HepG2 (cell line): ENCODE results near the gene RPE65. TPM values are rescaled to one million over a fixed set of nuclear protein-coding genes. Genes with fewer than 3 reads are reported as not detected.

Source experiments
- FLYWCH1 ChIP-seq: sonication (generic); formaldehyde crosslinking; IDR thresholded peaks from 2 replicates; pipeline ENCODE4 v1.8.1; 2023; ENCODE audit warnings: mild to moderate bottlenecking, missing genetic modification reagents
- FOSL2 ChIP-seq: sonication (generic); formaldehyde crosslinking; IDR thresholded peaks from 2 replicates; pipeline ENCODE4 v1.4.0; 2020; ENCODE audit warnings: missing genetic modification reagents
- HHEX ChIP-seq: IDR thresholded peaks from 2 replicates; pipeline ENCODE4 v1.6.1; 2016; ENCODE audit warnings: control low read depth
- HNRNPL ChIP-seq: fragments of 200-400 bp; formaldehyde crosslinking; IDR thresholded peaks from 2 replicates; pipeline ENCODE4 v1.6.1; 2017; ENCODE audit warnings: mild to moderate bottlenecking, low read depth, low read length
- MLLT10 ChIP-seq: sonication (generic); formaldehyde crosslinking; IDR thresholded peaks from 2 replicates; pipeline ENCODE4 v1.4.0; 2020; ENCODE audit warnings: missing genetic modification reagents
- MZF1 ChIP-seq: sonication (generic); formaldehyde crosslinking; IDR thresholded peaks from 2 replicates; pipeline ENCODE4 v1.8.1; 2023; ENCODE audit warnings: mild to moderate bottlenecking, missing genetic modification reagents, borderline replicate concordance
- NFE2L1 ChIP-seq: sonication (generic); formaldehyde crosslinking; IDR thresholded peaks from 2 replicates; pipeline ENCODE4 v1.4.0; 2020; ENCODE audit warnings: missing genetic modification reagents, mild to moderate bottlenecking, borderline replicate concordance
- SOX5 ChIP-seq: IDR thresholded peaks from 2 replicates; pipeline ENCODE4 v1.6.1; 2016; ENCODE audit warnings: borderline replicate concordance
- SP5 ChIP-seq: IDR thresholded peaks from 2 replicates; pipeline ENCODE4 v1.6.1; 2016; ENCODE audit warnings: low read depth, borderline replicate concordance
- TGIF2 ChIP-seq: IDR thresholded peaks from 2 replicates; pipeline ENCODE4 v1.6.1; 2016; ENCODE audit warnings: control low read depth, missing compliant biosample characterization
- TMF1 ChIP-seq: sonication (generic); formaldehyde crosslinking; IDR thresholded peaks from 2 replicates; pipeline ENCODE4 v1.8.1; 2022; ENCODE audit warnings: low read depth, missing genetic modification reagents
- polyA plus RNA-seq, 8 experiments: library from polyadenylated mRNA; depleted of rRNA in 3 of 8; stranded (reverse) in 7 of 8; unstranded in 1 of 8; fragments of >200 nt; fragmentation: Illumina TruSeq in 4 of 8; extraction: Trizol in 4 of 8; gene quantifications; 2 replicates each; pipeline versions ENCODE4 v1.2.1 to v1.2.3, GENCODE V29; 2011 to 2016; ENCODE audit warnings: low read depth in 4 of 8, missing spikeins in 1 of 8, mixed read lengths in 1 of 8; ENCODE audit not compliant: insufficient read depth in 1 of 8
- total RNA-seq, 5 experiments: library from RNA; depleted of rRNA; stranded (reverse); fragments of >200 nt; fragmentation: Illumina TruSeq; extraction: Trizol; gene quantifications; 2 replicates each; pipeline ENCODE4 v1.2.3, GENCODE V29; 2016; ENCODE audit warnings: low read depth in 1 of 5
- TF ChIP-seq, protein P1 (sequence below): IDR thresholded peaks from 2 replicates; pipeline ENCODE4 v1.6.1; 2016; ENCODE audit warnings: mild to moderate bottlenecking, missing biosample characterization, missing genetic modification reagents
- TF ChIP-seq, protein P2 (sequence below): sonication (generic); formaldehyde crosslinking; IDR thresholded peaks from 2 replicates; pipeline ENCODE4 v1.5.0; 2020; ENCODE audit warnings: missing genetic modification reagents
- TF ChIP-seq, protein P3 (sequence below): sonication (generic); formaldehyde crosslinking; IDR thresholded peaks from 2 replicates; pipeline ENCODE4 v1.8.1; 2023; ENCODE audit warnings: mild to moderate bottlenecking, inconsistent platforms, moderate library complexity, missing genetic modification reagents, borderline replicate concordance
- TF ChIP-seq, protein P4 (sequence below): sonication (generic); formaldehyde crosslinking; IDR thresholded peaks from 2 replicates; pipeline ENCODE4 v1.4.0; 2020; ENCODE audit warnings: missing genetic modification reagents, mild to moderate bottlenecking, borderline replicate concordance
- TF ChIP-seq, protein P5 (sequence below): IDR thresholded peaks from 2 replicates; pipeline ENCODE4 v1.6.1; 2012; ENCODE audit warnings: low read depth, low read length, improper control_type of control experiment
- TF ChIP-seq, protein P6 (sequence below): sonication (generic); formaldehyde crosslinking; IDR thresholded peaks from 2 replicates; pipeline ENCODE4 v1.4.0; 2020; ENCODE audit warnings: missing genetic modification reagents

Gene RPE65
- total and polyA plus RNA-seq, 2 of the 13 experiments (the other 11 are each of a cell fraction or from before 2014, with no cell fraction given), result not detected

DNA sequence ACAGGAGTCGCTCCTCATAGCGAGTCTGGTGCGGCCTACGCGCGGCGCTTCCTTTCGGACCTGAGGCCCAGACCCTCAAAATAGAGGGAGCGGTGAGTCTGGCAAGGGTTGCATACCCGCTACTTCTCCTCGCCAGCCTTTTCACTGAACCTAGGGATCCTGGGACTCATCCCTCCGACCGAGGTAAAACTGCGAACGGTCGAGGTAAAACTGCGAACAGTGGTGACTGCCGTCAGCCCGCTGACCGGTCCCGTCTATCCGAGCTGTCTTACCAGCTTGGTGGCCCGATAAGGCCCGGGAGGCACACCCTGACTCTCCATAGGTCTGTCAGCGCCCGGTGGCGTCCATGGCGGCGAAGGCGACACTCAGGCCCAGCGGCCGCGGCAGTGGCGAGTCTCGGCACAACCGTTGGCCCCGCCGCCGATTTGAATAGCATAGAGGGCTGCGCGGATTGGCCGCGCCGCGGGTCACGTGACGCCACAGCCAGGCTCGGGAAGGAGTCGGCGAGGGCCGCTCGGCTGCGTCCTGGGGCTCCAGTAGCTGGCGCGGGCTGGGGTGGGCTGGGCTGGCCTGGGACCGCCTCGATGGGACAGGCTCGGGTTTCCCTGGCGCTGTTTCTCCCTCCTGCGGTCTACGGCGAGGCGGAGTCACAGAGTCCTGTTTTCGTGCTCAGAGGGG is 47.1 kb upstream of the RPE65 start, which contains the start of gene DEPDC1 (continued):
- TF ChIP-seq MLLT10 (no peak), SOX5 (CRISPR knock-in tag) (no peak), NFE2L1 (no peak), TGIF2 (peak; percentile 89; the same call in 1 of the 2 replicates), HHEX (no peak), MZF1 (CRISPR knock-in tag) (no peak), FLYWCH1 (CRISPR knock-in tag) (peak; percentile 51; the same call in 1 of the 2 replicates), SP5 (no peak), FOSL2 (CRISPR knock-in tag) (peak; percentile 20; the same call in 1 of the 2 replicates), HNRNPL (no peak), TMF1 (peak; percentile 76; the same call in 1 of the 2 replicates)
- TF ChIP-seq, protein P1, sequence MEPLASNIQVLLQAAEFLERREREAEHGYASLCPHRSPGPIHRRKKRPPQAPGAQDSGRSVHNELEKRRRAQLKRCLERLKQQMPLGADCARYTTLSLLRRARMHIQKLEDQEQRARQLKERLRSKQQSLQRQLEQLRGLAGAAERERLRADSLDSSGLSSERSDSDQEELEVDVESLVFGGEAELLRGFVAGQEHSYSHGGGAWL (CRISPR knock-in tag), result no peak
- TF ChIP-seq, protein P2, sequence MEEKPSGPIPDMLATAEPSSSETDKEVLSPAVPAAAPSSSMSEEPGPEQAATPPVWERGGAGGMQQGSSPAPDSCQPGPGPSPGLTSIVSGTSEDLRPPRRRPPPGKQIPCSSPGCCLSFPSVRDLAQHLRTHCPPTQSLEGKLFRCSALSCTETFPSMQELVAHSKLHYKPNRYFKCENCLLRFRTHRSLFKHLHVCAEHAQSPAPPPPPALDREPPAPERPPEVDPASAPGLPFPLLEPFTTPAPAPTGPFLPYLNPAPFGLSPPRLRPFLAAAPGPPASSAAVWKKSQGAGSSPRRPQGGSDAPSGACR, result no peak
- TF ChIP-seq, protein P3, sequence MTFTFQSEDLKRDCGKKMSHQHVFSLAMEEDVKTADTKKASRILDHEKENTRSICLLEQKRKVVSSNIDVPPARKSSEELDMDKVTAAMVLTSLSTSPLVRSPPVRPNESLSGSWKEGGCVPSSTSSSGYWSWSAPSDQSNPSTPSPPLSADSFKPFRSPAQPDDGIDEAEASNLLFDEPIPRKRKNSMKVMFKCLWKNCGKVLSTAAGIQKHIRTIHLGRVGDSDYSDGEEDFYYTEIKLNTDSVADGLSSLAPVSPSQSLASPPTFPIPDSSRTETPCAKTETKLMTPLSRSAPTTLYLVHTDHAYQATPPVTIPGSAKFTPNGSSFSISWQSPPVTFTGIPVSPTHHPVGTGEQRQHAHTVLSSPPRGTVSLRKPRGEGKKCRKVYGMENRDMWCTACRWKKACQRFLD (CRISPR knock-in tag), result no peak
- TF ChIP-seq, protein P4, sequence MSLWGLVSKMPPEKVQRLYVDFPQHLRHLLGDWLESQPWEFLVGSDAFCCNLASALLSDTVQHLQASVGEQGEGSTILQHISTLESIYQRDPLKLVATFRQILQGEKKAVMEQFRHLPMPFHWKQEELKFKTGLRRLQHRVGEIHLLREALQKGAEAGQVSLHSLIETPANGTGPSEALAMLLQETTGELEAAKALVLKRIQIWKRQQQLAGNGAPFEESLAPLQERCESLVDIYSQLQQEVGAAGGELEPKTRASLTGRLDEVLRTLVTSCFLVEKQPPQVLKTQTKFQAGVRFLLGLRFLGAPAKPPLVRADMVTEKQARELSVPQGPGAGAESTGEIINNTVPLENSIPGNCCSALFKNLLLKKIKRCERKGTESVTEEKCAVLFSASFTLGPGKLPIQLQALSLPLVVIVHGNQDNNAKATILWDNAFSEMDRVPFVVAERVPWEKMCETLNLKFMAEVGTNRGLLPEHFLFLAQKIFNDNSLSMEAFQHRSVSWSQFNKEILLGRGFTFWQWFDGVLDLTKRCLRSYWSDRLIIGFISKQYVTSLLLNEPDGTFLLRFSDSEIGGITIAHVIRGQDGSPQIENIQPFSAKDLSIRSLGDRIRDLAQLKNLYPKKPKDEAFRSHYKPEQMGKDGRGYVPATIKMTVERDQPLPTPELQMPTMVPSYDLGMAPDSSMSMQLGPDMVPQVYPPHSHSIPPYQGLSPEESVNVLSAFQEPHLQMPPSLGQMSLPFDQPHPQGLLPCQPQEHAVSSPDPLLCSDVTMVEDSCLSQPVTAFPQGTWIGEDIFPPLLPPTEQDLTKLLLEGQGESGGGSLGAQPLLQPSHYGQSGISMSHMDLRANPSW, result no peak
- TF ChIP-seq, protein P5, sequence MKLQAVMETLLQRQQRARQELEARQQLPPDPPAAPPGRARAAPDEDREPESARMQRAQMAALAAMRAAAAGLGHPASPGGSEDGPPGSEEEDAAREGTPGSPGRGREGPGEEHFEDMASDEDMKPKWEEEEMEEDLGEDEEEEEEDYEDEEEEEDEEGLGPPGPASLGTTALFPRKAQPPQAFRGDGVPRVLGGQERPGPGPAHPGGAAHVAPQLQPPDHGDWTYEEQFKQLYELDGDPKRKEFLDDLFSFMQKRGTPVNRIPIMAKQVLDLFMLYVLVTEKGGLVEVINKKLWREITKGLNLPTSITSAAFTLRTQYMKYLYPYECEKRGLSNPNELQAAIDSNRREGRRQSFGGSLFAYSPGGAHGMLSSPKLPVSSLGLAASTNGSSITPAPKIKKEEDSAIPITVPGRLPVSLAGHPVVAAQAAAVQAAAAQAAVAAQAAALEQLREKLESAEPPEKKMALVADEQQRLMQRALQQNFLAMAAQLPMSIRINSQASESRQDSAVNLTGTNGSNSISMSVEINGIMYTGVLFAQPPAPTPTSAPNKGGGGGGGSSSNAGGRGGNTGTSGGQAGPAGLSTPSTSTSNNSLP, result no peak
- TF ChIP-seq, protein P6, sequence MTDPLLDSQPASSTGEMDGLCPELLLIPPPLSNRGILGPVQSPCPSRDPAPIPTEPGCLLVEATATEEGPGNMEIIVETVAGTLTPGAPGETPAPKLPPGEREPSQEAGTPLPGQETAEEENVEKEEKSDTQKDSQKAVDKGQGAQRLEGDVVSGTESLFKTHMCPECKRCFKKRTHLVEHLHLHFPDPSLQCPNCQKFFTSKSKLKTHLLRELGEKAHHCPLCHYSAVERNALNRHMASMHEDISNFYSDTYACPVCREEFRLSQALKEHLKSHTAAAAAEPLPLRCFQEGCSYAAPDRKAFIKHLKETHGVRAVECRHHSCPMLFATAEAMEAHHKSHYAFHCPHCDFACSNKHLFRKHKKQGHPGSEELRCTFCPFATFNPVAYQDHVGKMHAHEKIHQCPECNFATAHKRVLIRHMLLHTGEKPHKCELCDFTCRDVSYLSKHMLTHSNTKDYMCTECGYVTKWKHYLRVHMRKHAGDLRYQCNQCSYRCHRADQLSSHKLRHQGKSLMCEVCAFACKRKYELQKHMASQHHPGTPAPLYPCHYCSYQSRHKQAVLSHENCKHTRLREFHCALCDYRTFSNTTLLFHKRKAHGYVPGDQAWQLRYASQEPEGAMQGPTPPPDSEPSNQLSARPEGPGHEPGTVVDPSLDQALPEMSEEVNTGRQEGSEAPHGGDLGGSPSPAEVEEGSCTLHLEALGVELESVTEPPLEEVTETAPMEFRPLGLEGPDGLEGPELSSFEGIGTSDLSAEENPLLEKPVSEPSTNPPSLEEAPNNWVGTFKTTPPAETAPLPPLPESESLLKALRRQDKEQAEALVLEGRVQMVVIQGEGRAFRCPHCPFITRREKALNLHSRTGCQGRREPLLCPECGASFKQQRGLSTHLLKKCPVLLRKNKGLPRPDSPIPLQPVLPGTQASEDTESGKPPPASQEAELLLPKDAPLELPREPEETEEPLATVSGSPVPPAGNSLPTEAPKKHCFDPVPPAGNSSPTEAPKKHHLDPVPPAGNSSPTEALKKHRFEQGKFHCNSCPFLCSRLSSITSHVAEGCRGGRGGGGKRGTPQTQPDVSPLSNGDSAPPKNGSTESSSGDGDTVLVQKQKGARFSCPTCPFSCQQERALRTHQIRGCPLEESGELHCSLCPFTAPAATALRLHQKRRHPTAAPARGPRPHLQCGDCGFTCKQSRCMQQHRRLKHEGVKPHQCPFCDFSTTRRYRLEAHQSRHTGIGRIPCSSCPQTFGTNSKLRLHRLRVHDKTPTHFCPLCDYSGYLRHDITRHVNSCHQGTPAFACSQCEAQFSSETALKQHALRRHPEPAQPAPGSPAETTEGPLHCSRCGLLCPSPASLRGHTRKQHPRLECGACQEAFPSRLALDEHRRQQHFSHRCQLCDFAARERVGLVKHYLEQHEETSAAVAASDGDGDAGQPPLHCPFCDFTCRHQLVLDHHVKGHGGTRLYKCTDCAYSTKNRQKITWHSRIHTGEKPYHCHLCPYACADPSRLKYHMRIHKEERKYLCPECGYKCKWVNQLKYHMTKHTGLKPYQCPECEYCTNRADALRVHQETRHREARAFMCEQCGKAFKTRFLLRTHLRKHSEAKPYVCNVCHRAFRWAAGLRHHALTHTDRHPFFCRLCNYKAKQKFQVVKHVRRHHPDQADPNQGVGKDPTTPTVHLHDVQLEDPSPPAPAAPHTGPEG (CRISPR knock-in tag), result no peak
